NCI-H1048 (cell line): ENCODE data around the gene ZNF549.
A peak's percentile ranks its signal among the peaks of the same experiment; 100 is the strongest.
"Not testable (repeated sequence)": the region's sequence is repeated elsewhere in the genome, so short reads cannot be mapped to it uniquely, and the experiment has no call there.

Experiments used
- DNase-seq: peaks from one replicate; lab custom pipeline; 2025; lab: John Stamatoyannopoulos, UW

The ZNF549 gene

DNA sequence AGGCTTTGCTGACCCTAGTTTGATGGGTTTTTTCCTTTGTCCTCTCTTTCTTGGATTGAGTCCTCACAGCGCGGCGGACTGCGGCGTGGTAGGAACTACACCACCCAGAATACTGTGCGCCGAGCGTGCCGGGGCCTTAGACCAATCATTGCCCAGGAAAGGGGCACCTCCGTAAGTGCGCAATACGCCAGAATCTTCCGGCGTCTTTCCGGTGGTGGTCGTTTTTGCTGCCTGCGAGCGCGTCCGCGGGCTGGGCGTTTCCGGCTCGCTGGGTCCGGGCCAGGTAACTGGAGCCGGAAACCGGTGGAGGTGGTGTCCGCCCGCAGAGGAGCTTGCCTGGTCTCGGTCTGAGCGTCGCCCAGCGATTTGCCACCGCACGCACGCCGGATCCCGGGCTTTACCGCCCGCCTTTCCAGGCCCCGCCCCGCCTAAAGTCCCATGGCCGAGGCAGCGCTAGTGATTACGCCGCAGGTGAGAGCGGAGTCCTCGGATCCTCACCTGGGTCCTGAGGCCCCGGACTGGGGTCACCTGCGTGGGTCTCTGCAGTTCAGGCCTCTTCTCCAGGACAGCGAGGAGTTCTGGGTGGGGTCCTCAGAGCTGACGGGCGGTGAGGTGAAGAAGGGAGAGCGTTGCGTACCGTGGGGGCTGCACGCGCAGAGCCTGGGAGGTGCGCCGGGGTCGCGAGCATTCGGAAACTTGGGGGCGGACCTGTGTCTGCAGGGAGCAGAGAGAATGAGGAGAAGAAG is at the start of gene ZNF549:
ZNF549 (plus strand) TSS at position 221 of the 746 bp plus-strand sequence; CDS start at position 439, 218 bp downstream.
- peak; percentile 44 for DNase-seq

DNA sequence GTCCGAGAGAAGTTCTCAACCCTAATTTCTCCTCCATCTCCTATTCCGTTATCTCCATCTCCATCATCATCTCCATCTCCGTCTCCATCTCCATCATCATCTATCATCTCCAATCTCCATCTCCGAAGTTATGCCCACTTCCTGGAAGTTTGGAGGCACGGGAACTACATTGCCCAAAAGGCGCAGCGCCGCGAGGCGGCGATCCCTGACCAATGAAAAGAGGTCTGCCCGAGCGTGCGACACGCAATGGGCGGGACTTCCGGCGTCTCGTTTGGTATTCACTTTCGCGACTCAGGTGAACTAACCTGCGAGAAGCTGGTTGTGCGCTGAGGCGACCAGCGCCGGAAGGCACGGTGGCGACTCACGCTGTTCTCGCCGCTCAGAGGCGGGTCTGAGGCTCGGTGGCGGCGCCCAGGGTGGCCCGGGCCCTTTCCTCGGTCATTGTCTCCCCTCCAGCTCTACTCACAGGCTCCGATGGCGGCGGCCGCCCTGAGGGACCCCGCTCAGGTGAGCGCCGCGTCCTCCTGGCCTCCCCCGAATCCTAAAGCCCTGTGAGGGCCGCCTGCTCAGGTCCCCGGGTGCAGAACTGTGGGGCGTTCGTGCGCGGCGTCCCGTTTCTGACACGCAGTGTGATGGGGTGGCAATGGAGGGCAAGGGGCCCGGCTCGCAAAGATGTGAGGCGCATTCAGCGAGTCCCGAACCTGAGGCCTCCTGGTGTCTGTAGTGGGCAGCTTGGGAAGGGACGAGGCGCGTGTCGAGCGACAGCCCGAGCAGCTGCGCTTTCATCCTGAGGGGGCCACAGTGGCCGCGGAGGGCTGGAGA is 39.5 kb upstream of the ZNF549 start, which contains the start of gene ZNF419:
ZNF419 (plus strand) TSS at position 274 of the 822 bp plus-strand sequence; CDS start at position 475, 201 bp downstream.
- DNase-seq: peak; percentile 77

GRCh38 chr19:57488299-57488644 is 38.9 kb upstream of the ZNF549 start:
- not testable (repeated sequence) for DNase-seq

DNA sequence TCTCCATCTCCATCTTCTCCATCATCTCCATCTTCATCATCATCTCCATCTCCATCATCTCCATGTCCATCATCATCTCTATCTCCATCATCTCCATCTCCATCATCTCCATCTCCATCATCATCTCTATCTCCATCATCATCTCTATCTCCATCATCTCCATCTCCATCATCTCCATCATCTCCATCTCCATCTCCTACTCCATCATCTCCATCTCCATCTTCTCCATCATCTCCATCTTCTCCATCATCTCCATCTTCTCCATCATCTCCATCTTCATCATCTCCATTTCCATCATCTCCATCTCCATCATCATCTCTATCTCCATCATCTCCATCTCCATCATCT is 27.9 kb upstream of the ZNF549 start:
- not testable (repeated sequence) for DNase-seq

DNA sequence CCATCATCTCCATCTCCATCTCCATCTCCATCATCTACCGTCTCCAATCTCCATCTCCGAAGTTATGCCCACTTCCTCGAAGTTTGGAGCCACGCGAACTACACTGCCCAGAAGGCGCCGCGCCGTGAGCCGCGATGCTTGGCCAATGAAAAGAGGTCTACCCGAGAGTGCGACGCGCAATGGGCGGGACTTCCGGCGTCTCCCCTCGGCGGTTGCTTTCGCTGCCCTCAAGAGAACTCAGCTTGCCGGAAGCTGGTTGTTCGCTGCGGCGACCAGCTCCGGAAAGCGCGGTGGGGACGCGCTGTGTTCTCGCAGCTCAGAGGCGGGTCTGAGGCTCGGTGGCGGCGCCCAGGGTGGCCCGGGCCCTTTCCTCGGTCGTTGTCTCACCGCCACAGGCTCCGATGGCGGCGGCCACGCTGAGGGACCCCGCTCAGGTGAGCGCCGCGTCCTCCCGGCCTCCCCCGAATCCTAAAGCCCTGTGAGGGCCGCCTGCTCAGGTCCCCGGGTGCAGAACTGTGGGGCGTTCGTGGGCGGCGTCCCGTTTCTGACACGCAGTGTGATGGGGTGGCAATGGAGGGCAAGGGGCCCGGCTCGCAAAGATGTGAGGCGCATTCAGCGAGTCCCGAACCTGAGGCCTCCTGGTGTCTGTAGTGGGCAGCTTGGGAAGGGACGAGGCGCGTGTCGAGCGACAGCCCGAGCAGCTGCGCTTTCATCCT is 27.3 kb upstream of the ZNF549 start, which contains the start of gene ZNF773:
ZNF773 (plus strand) TSS at position 259 of the 716 bp plus-strand sequence; CDS start at position 402, 143 bp downstream.
- peak; percentile 89 for DNase-seq

DNA sequence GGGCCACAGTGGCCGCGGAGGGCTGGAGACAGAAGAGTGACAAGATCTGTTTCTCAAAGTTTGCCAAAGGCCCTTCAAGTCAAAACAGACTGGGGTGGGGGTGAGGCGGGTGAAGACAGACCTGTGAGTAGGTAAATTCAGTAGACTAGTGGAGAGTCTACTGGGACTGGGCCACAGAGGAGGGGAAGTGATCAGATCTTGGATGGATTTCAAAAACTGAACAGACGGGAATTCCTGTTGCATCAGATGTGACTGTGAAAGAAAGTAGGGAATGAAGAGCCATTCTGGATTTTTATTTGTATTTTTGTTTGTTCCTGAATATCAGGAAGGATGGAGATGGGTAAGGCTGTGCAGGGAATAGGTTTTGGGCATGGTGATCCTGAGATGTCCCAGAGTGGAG is 26.8 kb upstream of the ZNF549 start:
- DNase-seq: not testable (repeated sequence)

DNA sequence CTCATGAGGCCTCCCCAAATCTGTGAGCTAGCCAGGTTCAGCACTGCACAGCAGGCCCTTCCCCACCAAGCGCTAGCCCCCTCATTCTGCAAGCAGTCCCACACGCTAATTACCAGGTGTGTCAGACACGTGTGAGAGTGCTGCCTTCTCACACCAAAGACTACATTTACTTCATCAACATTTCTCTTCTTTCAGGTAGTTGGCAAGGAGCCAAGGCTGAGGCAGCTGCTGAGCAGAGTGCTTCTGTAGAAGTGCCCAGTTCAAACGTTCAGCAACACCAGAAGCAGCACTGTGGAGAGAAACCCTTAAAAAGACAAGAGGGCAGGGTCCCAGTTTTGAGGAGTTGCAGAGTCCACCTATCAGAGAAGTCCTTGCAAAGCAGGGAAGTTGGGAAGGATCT is 21.0 kb upstream of the ZNF549 start:
- DNase-seq: no peak

- no peak for DNase-seq
These were observed 15.7 kb upstream of the ZNF549 start for GRCh38 chr19:57511484-57511883.

- no peak for DNase-seq
These were observed 14.3 kb upstream of the ZNF549 start for GRCh38 chr19:57512845-57513244.

DNA sequence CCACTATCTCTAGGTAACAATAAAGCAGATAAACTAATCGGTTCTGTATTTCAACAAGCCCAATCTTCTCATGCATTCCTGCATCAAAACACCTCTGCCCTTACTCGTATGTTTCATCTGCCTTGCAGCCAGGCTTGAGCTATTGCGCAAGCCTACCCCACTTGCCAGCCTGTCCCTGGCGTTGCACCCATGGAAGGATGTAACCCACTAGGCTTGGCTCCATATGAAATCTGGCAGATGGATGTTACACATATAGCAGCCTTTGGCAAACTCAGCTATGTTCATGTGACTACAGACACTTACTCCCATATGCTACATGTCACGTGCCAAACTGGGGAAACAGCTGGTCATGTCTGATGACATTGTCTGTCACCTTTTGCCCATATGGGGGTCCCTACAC is 11.9 kb upstream of the ZNF549 start:
- DNase-seq: no peak

- not testable (repeated sequence) for DNase-seq
These were observed 9.1 kb upstream of the ZNF549 start for GRCh38 chr19:57518021-57518420.

- no peak for DNase-seq
These were observed 10.9 kb downstream of the ZNF549 start for GRCh38 chr19:57537953-57538547.

DNA sequence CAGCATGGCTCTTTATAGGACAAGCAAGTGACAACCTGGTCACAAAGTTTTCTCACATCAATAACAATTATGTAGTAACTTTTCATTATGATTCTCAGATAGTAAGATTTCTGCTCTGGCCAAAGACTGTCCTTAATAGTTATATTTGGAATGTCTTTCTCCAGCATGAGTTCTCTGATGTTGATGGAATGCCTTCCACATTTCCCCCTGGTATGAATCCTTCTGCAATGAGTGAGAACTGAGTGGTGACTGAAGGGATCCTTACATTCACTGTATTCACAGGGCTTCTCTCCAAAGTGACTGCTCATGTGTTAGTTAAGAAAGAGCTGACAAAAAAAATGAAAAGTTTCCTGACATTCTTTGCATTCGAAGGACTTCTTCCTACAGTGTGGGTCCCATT is 19.4 kb downstream of the ZNF549 start:
- DNase-seq: no peak

GRCh38 chr19:57552432-57552831 is 25.3 kb downstream of the ZNF549 start:
- DNase-seq: no peak

DNA sequence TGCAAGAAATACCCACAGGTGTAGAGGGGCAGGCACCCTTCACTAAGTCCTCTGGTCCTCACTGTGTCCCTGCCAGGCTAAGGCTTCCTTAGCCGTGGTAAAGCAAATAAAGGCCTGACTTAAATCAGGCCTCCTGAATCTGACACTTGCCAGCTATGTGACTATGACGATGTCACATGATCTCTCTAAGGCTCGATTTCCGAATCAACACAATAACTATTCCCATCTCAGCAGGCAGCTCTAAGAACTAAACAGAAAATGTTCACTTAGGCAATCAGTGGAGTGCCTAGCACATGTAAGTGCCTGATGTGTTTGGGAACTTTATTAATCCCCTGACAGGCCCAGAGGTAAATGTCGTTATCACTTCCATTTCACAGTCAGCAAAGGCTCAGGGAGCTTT is 30.5 kb downstream of the ZNF549 start:
- no peak for DNase-seq

- no peak for DNase-seq
These were observed 31.4 kb downstream of the ZNF549 start for GRCh38 chr19:57558525-57558924.

DNA sequence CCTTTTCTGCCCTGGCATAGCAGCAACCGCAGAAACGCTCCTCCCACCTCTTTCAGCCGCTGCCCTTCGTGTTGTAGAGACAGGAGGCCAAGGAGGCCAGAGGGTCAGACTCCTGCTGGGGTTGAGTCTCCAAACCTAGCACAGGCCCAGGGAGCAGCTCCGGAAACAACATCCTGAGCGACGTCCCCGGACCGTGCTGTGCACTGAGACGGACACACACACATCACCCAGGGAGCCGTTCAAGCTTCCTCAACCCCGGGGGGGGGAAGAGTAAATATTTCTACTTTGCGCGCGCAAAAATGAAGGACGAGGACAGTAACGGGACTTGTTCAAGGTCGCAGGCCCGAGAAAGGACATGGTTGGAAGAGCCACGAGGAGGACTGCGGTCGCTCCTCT is 31.9 kb downstream of the ZNF549 start:
- DNase-seq: no peak

GRCh38 chr19:57559404-57560025 is 32.4 kb downstream of the ZNF549 start, which contains the start of gene ZNF550:
ZNF550 (minus strand) TSS chr19:57559863; CDS start chr19:57559682, 181 bp downstream.
- DNase-seq: peak; percentile 67

GRCh38 chr19:57560049-57560491 is 32.9 kb downstream of the ZNF549 start:
- no peak for DNase-seq

DNA sequence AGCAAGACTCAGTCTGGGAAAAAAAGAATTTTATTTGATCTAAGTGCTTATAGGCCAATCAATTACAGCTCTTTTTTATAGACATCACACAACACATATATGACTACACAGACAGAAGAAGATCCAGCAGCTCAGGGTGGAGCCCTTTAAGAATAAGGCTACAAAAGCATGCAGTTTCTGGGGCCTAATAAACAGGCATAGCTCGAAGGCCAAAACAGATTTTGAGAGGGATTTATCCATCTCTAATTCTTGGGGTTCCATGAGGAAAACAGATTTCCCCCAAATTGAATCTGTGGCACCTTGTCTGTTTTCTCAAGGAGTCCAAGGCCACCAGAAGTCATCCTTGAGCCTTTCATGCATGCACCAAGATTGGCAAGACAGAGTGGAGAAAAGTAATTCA is 36.4 kb downstream of the ZNF549 start:
- DNase-seq: no peak
